Common myeloid progenitor, CD34-positive (primary cell): ENCODE data around the gene HDAC8.

Experiments used
- CTCF ChIA-PET: fragments of 350-600 bp; sonication (Branson Sonifier 250); formaldehyde crosslinking; loops from one replicate; lab custom pipeline; 2021; ENCODE audit warnings: antibody characterized with exemption; lab: Charles Lee
- POLR2A ChIA-PET: fragments of 350-600 bp; sonication (Branson Sonifier 250); formaldehyde crosslinking; loops from one replicate; lab custom pipeline; 2021; ENCODE audit warnings: antibody characterized with exemption; lab: Charles Lee
- DNase-seq, 3 donors: peaks; one replicate each; pipeline versions ENCODE4 v3.0.0 to v3.0.0-alpha.2; 2013
- H3K27ac ChIP-seq, 2 experiments: 1 replicate in 1 of 2; 2 replicates in 1 of 2; pipeline ENCODE4 v1.7.0; 2013; ENCODE audit warnings: inconsistent platforms in 2 of 2, low read length in 2 of 2, mild to moderate bottlenecking in 2 of 2, low read depth in 1 of 2, moderate library complexity in 1 of 2; ENCODE audit not compliant: severe bottlenecking in 2 of 2, insufficient read depth in 1 of 2, poor library complexity in 1 of 2
- H3K27me3 ChIP-seq, 5 experiments: replicated peaks in 2 of 5; 1 replicate in 3 of 5; 2 replicates in 2 of 5; pipeline versions ENCODE4 v1.6.1 to v1.7.0; 2013; ENCODE audit warnings: low read length in 4 of 5, mild to moderate bottlenecking in 2 of 5, moderate library complexity in 2 of 5, inconsistent platforms in 1 of 5; ENCODE audit not compliant: insufficient read depth in 5 of 5, control insufficient read depth in 4 of 5
- H3K36me3 ChIP-seq, 4 experiments: 1 replicate in 2 of 4; 2 replicates in 2 of 4; pipeline versions ENCODE4 v1.6.1 to v1.7.0; 2013; ENCODE audit warnings: low read length in 3 of 4, control low read depth in 1 of 4, mild to moderate bottlenecking in 1 of 4; ENCODE audit not compliant: control insufficient read depth in 4 of 4, insufficient read depth in 4 of 4
- H3K4me1 ChIP-seq, 4 experiments: 1 replicate in 3 of 4; 2 replicates in 1 of 4; pipeline versions ENCODE4 v1.6.1 to v1.7.1; 2013; ENCODE audit warnings: low read length in 3 of 4, mild to moderate bottlenecking in 3 of 4, control low read depth in 1 of 4, inconsistent platforms in 1 of 4, moderate library complexity in 1 of 4; ENCODE audit not compliant: control insufficient read depth in 4 of 4, insufficient read depth in 4 of 4; ENCODE audit errors: control extremely low read depth in 1 of 4
- H3K4me3 ChIP-seq, 7 experiments: 1 replicate in 4 of 7; 2 replicates in 3 of 7; pipeline versions ENCODE4 v1.5.1 to v1.7.0; 2013; ENCODE audit warnings: mild to moderate bottlenecking in 7 of 7, low read length in 6 of 7, moderate library complexity in 6 of 7, inconsistent platforms in 2 of 7, low read depth in 2 of 7, control low read depth in 1 of 7; ENCODE audit not compliant: insufficient read depth in 4 of 7, control insufficient read depth in 1 of 7; ENCODE audit errors: extremely low read depth in 1 of 7
- H3K9me3 ChIP-seq, 5 experiments: 1 replicate in 4 of 5; 2 replicates in 1 of 5; pipeline versions ENCODE4 v1.6.1 to v1.7.1; 2013; ENCODE audit warnings: low read length in 4 of 5, mild to moderate bottlenecking in 2 of 5, inconsistent platforms in 1 of 5, low read depth in 1 of 5, moderate library complexity in 1 of 5; ENCODE audit not compliant: control insufficient read depth in 4 of 5, insufficient read depth in 2 of 5; ENCODE audit errors: control extremely low read depth in 1 of 5
- WGBS: methylation state at CpG from one replicate; pipeline ENCODE4 v1.1.5; 2013; ENCODE audit not compliant: insufficient coverage; 5-methylcytosine and 5-hydroxymethylcytosine counted together

Gene HDAC8

GRCh38 chrX:72352786-72353185 is 219.9 kb downstream of the HDAC8 start:
- H3K4me1 ChIP-seq = no peaks in the 10 kb centered on the region
- H3K27me3 ChIP-seq = peaks cover 0 to 35% (median 0%) of the 10 kb centered on the region in 5 experiments
- H3K27ac ChIP-seq = no peak overlapping the region
- no peaks in the 10 kb centered on the region for H3K9me3 ChIP-seq
- POLR2A ChIA-PET = no interaction called here
- no peak for DNase-seq
- H3K36me3 ChIP-seq = peaks cover 0 to 24% (median 6%) of the 10 kb centered on the region in 4 experiments
- WGBS = 100% methylated on average over 1 of the region's 3 CpGs
- H3K4me3 ChIP-seq = no peak overlapping the region
- CTCF ChIA-PET = no interaction called here

DNA sequence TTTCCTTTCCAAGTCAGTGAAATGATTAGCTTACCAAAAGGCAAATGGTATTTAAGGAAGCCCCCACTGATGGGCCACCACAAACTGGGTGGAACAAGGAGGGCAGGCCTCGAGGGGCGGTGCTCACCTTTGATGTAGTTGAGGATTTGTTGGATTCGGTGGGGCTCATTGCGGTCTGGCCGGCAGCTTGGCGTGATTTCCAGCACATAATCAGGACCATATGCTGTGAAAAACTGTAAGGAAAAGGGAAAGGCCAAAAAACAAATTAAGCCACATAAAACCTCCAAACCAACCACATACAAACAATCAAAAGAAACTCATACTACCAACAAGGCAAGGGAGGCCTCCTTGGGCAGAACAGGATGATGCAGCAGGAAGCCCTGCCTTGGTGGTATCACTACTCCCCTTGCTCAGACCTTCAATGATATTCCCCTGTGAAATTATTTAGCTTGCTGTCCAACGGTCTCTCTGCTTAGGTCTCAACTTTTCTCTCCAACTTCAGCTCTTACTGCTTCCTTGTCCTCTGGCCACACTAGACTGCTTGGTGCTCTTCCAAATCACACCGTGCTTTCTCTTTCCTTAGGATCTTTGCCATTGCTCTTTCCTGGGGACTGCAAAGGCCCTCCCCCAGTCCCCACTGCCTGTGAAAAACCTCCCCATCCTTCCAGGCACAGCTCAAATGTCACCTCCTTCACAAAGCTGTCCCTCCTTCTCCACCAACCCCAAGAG is 220.9 kb downstream of the HDAC8 start:
- POLR2A ChIA-PET = no interaction called here
- H3K36me3 ChIP-seq = peaks cover 0 to 26% (median 6%) of the 10 kb centered on the region in 4 experiments
- CTCF ChIA-PET = no interaction called here

DNA sequence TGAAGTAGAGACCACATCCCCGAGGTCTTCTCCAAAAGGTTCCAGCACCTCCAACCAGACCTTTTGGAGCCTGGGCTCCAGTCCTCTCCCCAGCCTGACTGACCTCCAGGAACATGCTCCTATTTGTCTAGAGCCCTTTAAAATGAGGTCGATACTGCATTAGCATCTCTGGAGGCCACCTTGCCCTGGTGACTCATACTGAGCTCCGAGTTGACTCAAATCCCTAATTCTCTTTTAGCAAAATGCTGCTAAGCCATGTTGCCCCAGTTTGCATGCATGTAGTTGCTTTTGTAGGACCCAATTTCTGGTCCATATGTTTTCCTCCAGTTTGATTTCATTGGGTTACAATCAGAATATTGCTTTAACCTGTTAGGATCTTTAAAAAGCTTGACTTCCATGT is 223.5 kb downstream of the HDAC8 start:
- H3K4me1 ChIP-seq = no peaks in the 10 kb centered on the region
- 86% methylated on average over 3 of the region's 3 CpGs for WGBS
- ChIA-PET CTCF (no interaction called here), POLR2A (no interaction called here)
- H3K9me3 ChIP-seq = no peaks in the 10 kb centered on the region
- no peak overlapping the region for H3K4me3 ChIP-seq
- peaks cover 0 to 31% (median 6%) of the 10 kb centered on the region in 4 experiments for H3K36me3 ChIP-seq
- peaks cover 0 to 27% (median 0%) of the 10 kb centered on the region in 5 experiments for H3K27me3 ChIP-seq
- no peak for DNase-seq
- H3K27ac ChIP-seq = no peak overlapping the region

More for the DNA sequence above, 220.9 kb downstream of the HDAC8 start:
- 84% methylated on average over 5 of the region's 8 CpGs for WGBS
- no peaks in the 10 kb centered on the region for H3K9me3 ChIP-seq
- H3K27me3 ChIP-seq = peaks cover 0 to 35% (median 0%) of the 10 kb centered on the region in 5 experiments
- H3K27ac ChIP-seq = no peak overlapping the region
- no peaks in the 10 kb centered on the region for H3K4me1 ChIP-seq
- no peak for DNase-seq
- H3K4me3 ChIP-seq = no peak overlapping the region

- WGBS = 97% methylated on average over 4 of the region's 5 CpGs
- Histone ChIP-seq H3K36me3 (peaks cover 0 to 31% (median 6%) of the 10 kb centered on the region in 4 experiments), H3K27me3 (peaks cover 0 to 20% (median 0%) of the 10 kb centered on the region in 5 experiments), H3K4me3 (no peak overlapping the region), H3K27ac (no peak overlapping the region), H3K4me1 (no peaks in the 10 kb centered on the region), H3K9me3 (no peaks in the 10 kb centered on the region)
- ChIA-PET POLR2A (no interaction called here), CTCF (no interaction called here)
- DNase-seq = no peak
Measured at GRCh38 chrX:72348247-72348979, 224.2 kb downstream of the HDAC8 start.

GRCh38 chrX:72347366-72347765 is 225.3 kb downstream of the HDAC8 start:
- H3K36me3 ChIP-seq = peaks cover 0 to 31% (median 6%) of the 10 kb centered on the region in 4 experiments
- no peak overlapping the region for H3K27ac ChIP-seq
- no peaks in the 10 kb centered on the region for H3K4me1 ChIP-seq
- 62% methylated on average over 2 of the region's 2 CpGs for WGBS
- no peak for DNase-seq
- CTCF ChIA-PET = no interaction called here
- no peak overlapping the region for H3K4me3 ChIP-seq
- POLR2A ChIA-PET = no interaction called here
- no peaks in the 10 kb centered on the region for H3K9me3 ChIP-seq
- H3K27me3 ChIP-seq = peaks cover 0 to 15% (median 0%) of the 10 kb centered on the region in 5 experiments

GRCh38 chrX:72346302-72346949 is 226.2 kb downstream of the HDAC8 start:
- WGBS = 76% methylated on average over 6 of the region's 6 CpGs
- Histone ChIP-seq H3K4me1 (no peaks in the 10 kb centered on the region), H3K9me3 (no peaks in the 10 kb centered on the region), H3K27ac (no peak overlapping the region), H3K4me3 (no peak overlapping the region), H3K27me3 (peaks cover 0 to 8% (median 0%) of the 10 kb centered on the region in 5 experiments), H3K36me3 (peaks cover 0 to 27% (median 5%) of the 10 kb centered on the region in 4 experiments)
- CTCF ChIA-PET = no interaction called here
- DNase-seq = no peak
- POLR2A ChIA-PET = interaction anchor here (0.7 kb wide), 1 partner anchor 193 kb away, joined by 3 read pairs; no protein-coding TSS in a partner anchor
